Measurements from ENCODE around the gene SLC2A1.

SLC2A1 gene

GRCh38 chr1:42927274-42927841, 31.3 kb downstream of the SLC2A1 start:
- no peak overlapping the region for H3K4me3 ChIP-seq (ENCODE audit: low read length)
- TF ChIP-seq CTCF (conservative IDR thresholded peaks at IDR 0.05; ENCODE audit: low read depth, low read length): no peak
- no peak for DNase-seq (ENCODE audit: low read depth)

- no peak for TF ChIP-seq CTCF (conservative IDR thresholded peaks at IDR 0.05; ENCODE audit: low read depth, low read length)
- no peak overlapping the region for H3K4me3 ChIP-seq (ENCODE audit: low read length)
- DNase-seq (ENCODE audit: low read depth): no peak
Observed at GRCh38 chr1:42926879-42927242, 31.8 kb downstream of the SLC2A1 start.

GRCh38 chr1:42926235-42926878, 32.3 kb downstream of the SLC2A1 start:
- DNase-seq (ENCODE audit: low read depth): no peak
- TF ChIP-seq CTCF (conservative IDR thresholded peaks at IDR 0.05; ENCODE audit: low read depth, low read length): no peak

GRCh38 chr1:42924851-42925760, 33.6 kb downstream of the SLC2A1 start:
- H3K4me3 ChIP-seq (ENCODE audit: low read length): peak overlapping the region; percentile 3
- no peak for TF ChIP-seq CTCF (conservative IDR thresholded peaks at IDR 0.05; ENCODE audit: low read depth, low read length)
- no peak for DNase-seq (ENCODE audit: low read depth)

More at GRCh38 chr1:42926235-42926878, 32.3 kb downstream of the SLC2A1 start:
- no peak overlapping the region for H3K4me3 ChIP-seq (ENCODE audit: low read length)

GRCh38 chr1:42924082-42924850, 34.4 kb downstream of the SLC2A1 start:
- DNase-seq (ENCODE audit: low read depth): peak; percentile 62
- TF ChIP-seq CTCF (conservative IDR thresholded peaks at IDR 0.05; ENCODE audit: low read depth, low read length): peak; percentile 37
- peak overlapping the region; percentile 27 for H3K4me3 ChIP-seq (ENCODE audit: low read length)

- DNase-seq (ENCODE audit: low read depth): no peak
- TF ChIP-seq CTCF (conservative IDR thresholded peaks at IDR 0.05; ENCODE audit: low read depth, low read length): no peak
- peak overlapping the region; percentile 27 for H3K4me3 ChIP-seq (ENCODE audit: low read length)
Observed at GRCh38 chr1:42923367-42924081, 35.1 kb downstream of the SLC2A1 start.
